Left ventricle myocardium inferior (tissue), 1 donor: ENCODE results near the gene CRACR2A. TPM values are rescaled to one million over a fixed set of nuclear protein-coding genes. Genes with fewer than 3 reads are reported as not detected.

Experiments
- DNase-seq: peaks from one replicate; pipeline ENCODE4 v3.0.0-alpha.2; 2020
- H3K27ac ChIP-seq: fragments of 200-600 bp; replicated peaks from 2 replicates; pipeline ENCODE4 v1.8.0; 2021
- H3K27me3 ChIP-seq: fragments of 200-600 bp; 2 replicates; pipeline ENCODE4 v1.8.0; 2021; ENCODE audit warnings: low read depth
- H3K36me3 ChIP-seq: fragments of 200-600 bp; 2 replicates; pipeline ENCODE4 v1.8.0; 2021
- H3K4me1 ChIP-seq: fragments of 200-600 bp; 2 replicates; pipeline ENCODE4 v1.8.0; 2021
- H3K4me3 ChIP-seq: fragments of 200-600 bp; 2 replicates; pipeline ENCODE4 v1.8.0; 2021; ENCODE audit warnings: mild to moderate bottlenecking, moderate library complexity
- H3K9me3 ChIP-seq: fragments of 200-600 bp; replicated peaks from 2 replicates; pipeline ENCODE4 v1.8.0; 2021
- intact Hi-C: fragments of 100-400 bp; cut with micrococcal nuclease; formaldehyde crosslinking; loops from one replicate; pipeline ENCODE4 v1.11.0; 2022
- total RNA-seq: library from RNA; stranded (reverse); fragmentation: NEBNext Ultra II Directional; extraction: Animal tissue kit (Norgen Biotek cat#: 25700); gene quantifications from one replicate; pipeline ENCODE4 v1.2.1, GENCODE V29; 2021
- TF ChIP-seq, protein P1 (sequence below): fragments of 200-600 bp; IDR thresholded peaks from 2 replicates; pipeline ENCODE4 v1.8.0; 2021; ENCODE audit warnings: antibody characterized with exemption, mild to moderate bottlenecking, borderline replicate concordance
- donor health status: DM: no; HTN: yes; CAD: no; lungs with severe emphysema.

The CRACR2A gene
- total RNA-seq, 1 donor from 2014 or later: 7.6 TPM

- no peak overlapping the region for H3K27ac ChIP-seq
- intact Hi-C loops: no loop called here
- no peaks in the 10 kb centered on the region for H3K27me3 ChIP-seq
- no peak for DNase-seq
- H3K9me3 ChIP-seq: no peaks in the 10 kb centered on the region
- H3K4me1 ChIP-seq: peaks cover 4% of the 10 kb centered on the region
- TF ChIP-seq, protein P1, sequence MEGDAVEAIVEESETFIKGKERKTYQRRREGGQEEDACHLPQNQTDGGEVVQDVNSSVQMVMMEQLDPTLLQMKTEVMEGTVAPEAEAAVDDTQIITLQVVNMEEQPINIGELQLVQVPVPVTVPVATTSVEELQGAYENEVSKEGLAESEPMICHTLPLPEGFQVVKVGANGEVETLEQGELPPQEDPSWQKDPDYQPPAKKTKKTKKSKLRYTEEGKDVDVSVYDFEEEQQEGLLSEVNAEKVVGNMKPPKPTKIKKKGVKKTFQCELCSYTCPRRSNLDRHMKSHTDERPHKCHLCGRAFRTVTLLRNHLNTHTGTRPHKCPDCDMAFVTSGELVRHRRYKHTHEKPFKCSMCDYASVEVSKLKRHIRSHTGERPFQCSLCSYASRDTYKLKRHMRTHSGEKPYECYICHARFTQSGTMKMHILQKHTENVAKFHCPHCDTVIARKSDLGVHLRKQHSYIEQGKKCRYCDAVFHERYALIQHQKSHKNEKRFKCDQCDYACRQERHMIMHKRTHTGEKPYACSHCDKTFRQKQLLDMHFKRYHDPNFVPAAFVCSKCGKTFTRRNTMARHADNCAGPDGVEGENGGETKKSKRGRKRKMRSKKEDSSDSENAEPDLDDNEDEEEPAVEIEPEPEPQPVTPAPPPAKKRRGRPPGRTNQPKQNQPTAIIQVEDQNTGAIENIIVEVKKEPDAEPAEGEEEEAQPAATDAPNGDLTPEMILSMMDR: no peak
- no peaks in the 10 kb centered on the region for H3K36me3 ChIP-seq
- no peak overlapping the region for H3K4me3 ChIP-seq
Observed at GRCh38 chr12:3568695-3569094, 184.2 kb downstream of the CRACR2A start.

DNA sequence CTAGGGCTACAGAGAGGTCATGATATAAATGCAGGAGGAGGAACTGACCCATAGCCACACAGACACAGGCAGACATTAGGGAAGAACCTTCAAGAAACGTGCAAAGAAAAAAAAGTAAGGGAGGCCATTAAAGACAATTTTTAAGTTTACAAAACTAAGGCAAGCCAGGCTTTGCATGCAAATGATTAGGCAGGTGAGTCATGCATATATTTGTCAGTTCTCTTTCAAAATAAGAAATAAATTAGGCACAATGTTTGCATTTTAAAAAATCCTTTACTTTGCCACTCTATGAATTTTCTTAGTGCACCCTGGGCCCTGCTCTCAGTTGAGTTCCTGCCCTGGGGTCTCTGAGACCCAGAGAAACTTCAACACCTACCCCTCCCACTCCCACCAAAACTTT lies 186.9 kb downstream of the CRACR2A start:
- no peak for DNase-seq
- Histone ChIP-seq H3K4me3 (no peak overlapping the region), H3K4me1 (peaks cover under 1% of the 10 kb centered on the region)

More for the DNA sequence above, 186.9 kb downstream of the CRACR2A start:
- Histone ChIP-seq H3K36me3 (no peaks in the 10 kb centered on the region), H3K27ac (no peak overlapping the region), H3K27me3 (peaks cover 8% of the 10 kb centered on the region), H3K9me3 (peaks cover 3% of the 10 kb centered on the region)
- intact Hi-C loops: no loop called here
- TF ChIP-seq, protein P1: no peak

Other genes starting within 250 kb of the CRACR2A start
- gene PARP11, start 120.3 kb upstream of the CRACR2A start, total RNA-seq: 4.7 TPM